ENCODE results near the gene LILRA6. TPM values are rescaled to one million over a fixed set of nuclear protein-coding genes. Genes with fewer than 3 reads are reported as not detected.
A peak's percentile ranks its signal among the peaks of the same experiment; 100 is the strongest.
"Not testable (repeated sequence)": the region's sequence is repeated elsewhere in the genome, so short reads cannot be mapped to it uniquely, and the experiment has no call there.

Gene LILRA6
- total RNA-seq, 1 donor: 16.9 TPM

DNA sequence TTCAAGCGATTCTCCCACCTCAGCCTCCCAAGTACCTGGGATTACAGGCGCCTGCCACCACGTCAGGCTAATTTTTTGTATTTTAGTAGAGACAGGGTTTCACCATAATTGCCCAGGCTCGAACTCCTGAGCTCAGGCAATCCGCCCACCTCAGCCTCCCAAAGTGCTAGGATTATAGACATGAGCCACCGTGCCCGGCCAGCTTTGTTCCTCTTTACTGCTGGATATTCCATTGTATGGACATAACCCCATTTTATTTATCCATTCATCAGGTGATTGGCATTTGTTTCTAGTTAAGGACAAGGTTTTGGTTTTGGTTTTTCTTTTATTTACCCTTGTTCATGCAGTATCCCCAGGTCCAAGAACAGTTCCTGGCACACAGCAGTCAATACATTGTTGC lies 46.1 kb downstream of the LILRA6 start:
- Histone ChIP-seq H3K4me1 (ENCODE audit: insufficient read depth, low read length) (peaks cover 29% of the 10 kb centered on the region), H3K4me3 (ENCODE audit: low read length) (no peak overlapping the region), H3K9me3 (ENCODE audit: low read depth, low read length) (no peaks in the 10 kb centered on the region), H3K27me3 (ENCODE audit: insufficient read depth, low read length) (no peaks in the 10 kb centered on the region)

GRCh38 chr19:54194463-54194862 lies 48.1 kb downstream of the LILRA6 start:
- H3K4me3 ChIP-seq (ENCODE audit: low read length); H3K9me3 ChIP-seq (ENCODE audit: low read depth, low read length); H3K27me3 ChIP-seq (ENCODE audit: insufficient read depth, low read length): not testable (repeated sequence)
- peaks cover 18% of the 10 kb centered on the region for H3K4me1 ChIP-seq (ENCODE audit: insufficient read depth, low read length)

- Histone ChIP-seq H3K27me3 (ENCODE audit: insufficient read depth, low read length) (no peaks in the 10 kb centered on the region), H3K4me1 (ENCODE audit: insufficient read depth, low read length) (peaks cover 25% of the 10 kb centered on the region), H3K4me3 (ENCODE audit: low read length) (no peak overlapping the region), H3K9me3 (ENCODE audit: low read depth, low read length) (no peaks in the 10 kb centered on the region)
These were observed 49.6 kb downstream of the LILRA6 start for GRCh38 chr19:54193011-54193410.

DNA sequence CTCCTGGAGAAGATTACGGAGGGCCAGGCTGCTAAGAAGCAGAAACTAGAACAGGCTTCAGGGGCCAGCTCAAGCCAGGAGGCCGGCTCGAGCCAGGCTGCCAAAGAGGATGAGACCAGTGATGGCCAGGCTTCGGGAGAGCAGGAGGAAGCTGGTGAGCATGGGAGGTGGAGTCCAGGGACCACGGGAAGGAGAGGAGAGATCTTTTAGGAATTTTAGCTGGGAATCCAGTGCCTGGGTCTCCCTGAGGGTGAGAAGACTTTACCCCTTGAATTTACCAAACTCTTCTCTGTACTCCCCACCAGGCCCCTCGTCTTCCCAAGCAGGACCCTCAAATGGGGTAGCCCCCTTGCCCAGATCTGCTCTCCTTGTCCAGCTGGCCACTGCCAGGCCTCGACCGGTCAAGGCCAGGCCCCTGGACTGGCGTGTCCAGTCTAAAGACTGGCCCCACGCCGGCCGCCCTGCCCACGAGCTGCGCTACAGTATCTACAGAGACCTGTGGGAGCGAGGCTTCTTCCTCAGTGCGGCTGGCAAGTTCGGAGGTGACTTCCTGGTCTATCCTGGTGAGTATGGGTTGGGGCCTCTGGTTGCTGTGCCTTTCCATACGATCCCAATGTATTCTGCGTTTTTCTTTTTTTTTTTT lies 50.7 kb downstream of the LILRA6 start:
- H3K4me3 ChIP-seq (ENCODE audit: low read length): peak overlapping the region; percentile 78
- H3K4me1 ChIP-seq (ENCODE audit: insufficient read depth, low read length): peaks cover 35% of the 10 kb centered on the region
- no peaks in the 10 kb centered on the region for H3K27me3 ChIP-seq (ENCODE audit: insufficient read depth, low read length)
- no peaks in the 10 kb centered on the region for H3K9me3 ChIP-seq (ENCODE audit: low read depth, low read length)

DNA sequence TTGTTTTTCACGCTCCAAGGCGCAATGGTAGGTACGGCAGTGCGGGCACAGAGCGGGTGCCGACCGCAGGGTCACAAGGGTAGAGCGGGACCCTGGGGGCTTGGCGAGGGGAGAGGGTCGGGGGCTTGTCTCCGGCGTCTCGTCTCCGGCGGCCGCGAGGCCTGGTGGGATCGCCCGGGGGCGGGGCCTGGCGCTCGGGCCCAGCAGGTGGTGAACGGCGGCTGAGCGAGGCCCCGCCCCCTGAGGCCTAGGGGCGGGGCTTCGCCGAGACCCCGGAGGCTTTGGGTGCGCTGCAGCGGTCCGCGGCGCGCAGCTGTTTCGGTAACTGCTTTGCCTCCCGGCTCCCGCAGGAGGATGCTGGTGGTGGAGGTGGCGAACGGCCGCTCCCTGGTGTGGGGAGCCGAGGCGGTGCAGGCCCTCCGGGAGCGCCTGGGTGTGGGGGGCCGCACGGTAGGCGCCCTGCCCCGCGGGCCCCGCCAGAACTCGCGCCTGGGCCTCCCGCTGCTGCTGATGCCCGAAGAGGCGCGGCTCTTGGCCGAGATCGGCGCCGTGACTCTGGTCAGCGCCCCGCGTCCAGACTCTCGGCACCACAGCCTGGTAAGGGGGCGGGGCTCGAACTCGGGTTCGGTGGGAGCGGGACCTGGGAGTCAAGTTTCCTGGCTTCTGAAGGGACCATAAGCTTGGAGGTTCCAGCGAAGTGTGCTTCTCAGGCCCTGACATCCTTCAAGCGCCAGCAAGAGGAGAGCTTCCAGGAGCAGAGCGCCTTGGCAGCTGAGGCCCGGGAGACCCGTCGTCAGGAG lies 51.4 kb downstream of the LILRA6 start, which contains the start of gene TSEN34:
TSEN34 (plus strand) TSS at position 298 of the 800 bp plus-strand sequence; CDS start at position 355, 57 bp downstream.
- Histone ChIP-seq H3K9me3 (ENCODE audit: low read depth, low read length) (no peaks in the 10 kb centered on the region), H3K27me3 (ENCODE audit: insufficient read depth, low read length) (no peaks in the 10 kb centered on the region), H3K4me3 (ENCODE audit: low read length) (peak within 1 kb of the TSS; percentile 78), H3K4me1 (ENCODE audit: insufficient read depth, low read length) (peaks cover 37% of the 10 kb centered on the region)

DNA sequence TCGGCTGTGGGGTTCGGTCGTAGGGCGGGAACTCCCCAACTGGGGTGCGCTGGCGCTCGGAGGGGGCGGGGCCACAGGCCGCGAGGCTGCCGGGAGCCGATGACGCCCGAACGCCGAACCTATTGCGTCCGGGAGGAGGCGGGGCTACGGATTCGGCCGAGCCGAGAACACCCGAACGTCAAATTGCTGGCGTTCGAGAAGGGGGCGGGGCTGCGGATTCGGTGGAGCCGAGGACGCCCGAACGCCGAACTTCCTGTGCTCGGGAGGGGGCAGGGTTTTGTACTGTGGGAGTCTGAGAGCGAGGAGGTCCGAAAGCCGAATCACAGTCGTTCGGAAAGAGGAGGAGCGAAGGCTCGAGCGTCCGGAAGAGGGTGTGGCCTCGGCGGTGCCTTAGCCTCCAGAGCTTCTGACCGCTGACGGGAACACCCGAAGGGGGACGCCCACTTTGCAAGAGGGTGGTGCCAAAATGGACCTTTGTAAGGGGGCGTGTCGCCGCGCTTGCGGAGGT lies 52.0 kb downstream of the LILRA6 start:
- H3K27me3 ChIP-seq (ENCODE audit: insufficient read depth, low read length): no peaks in the 10 kb centered on the region
- no peaks in the 10 kb centered on the region for H3K9me3 ChIP-seq (ENCODE audit: low read depth, low read length)
- peaks cover 37% of the 10 kb centered on the region for H3K4me1 ChIP-seq (ENCODE audit: insufficient read depth, low read length)
- H3K4me3 ChIP-seq (ENCODE audit: low read length): peak overlapping the region; percentile 78

GRCh38 chr19:54189735-54190502 lies 52.7 kb downstream of the LILRA6 start:
- Histone ChIP-seq H3K4me3 (ENCODE audit: low read length) (peak overlapping the region; percentile 78), H3K27me3 (ENCODE audit: insufficient read depth, low read length) (no peaks in the 10 kb centered on the region), H3K4me1 (ENCODE audit: insufficient read depth, low read length) (peaks cover 37% of the 10 kb centered on the region), H3K9me3 (ENCODE audit: low read depth, low read length) (no peaks in the 10 kb centered on the region)

- H3K4me3 ChIP-seq (ENCODE audit: low read length): peak within 1 kb of the TSS; percentile 78
- H3K27me3 ChIP-seq (ENCODE audit: insufficient read depth, low read length): no peaks in the 10 kb centered on the region
- H3K4me1 ChIP-seq (ENCODE audit: insufficient read depth, low read length): peaks cover 37% of the 10 kb centered on the region
- no peaks in the 10 kb centered on the region for H3K9me3 ChIP-seq (ENCODE audit: low read depth, low read length)
These were observed 53.4 kb downstream of the LILRA6 start, which contains the start of gene MBOAT7 for GRCh38 chr19:54189145-54189734. MBOAT7 (minus strand) TSS chr19:54189580; CDS start chr19:54188508, 1,072 bp downstream.

DNA sequence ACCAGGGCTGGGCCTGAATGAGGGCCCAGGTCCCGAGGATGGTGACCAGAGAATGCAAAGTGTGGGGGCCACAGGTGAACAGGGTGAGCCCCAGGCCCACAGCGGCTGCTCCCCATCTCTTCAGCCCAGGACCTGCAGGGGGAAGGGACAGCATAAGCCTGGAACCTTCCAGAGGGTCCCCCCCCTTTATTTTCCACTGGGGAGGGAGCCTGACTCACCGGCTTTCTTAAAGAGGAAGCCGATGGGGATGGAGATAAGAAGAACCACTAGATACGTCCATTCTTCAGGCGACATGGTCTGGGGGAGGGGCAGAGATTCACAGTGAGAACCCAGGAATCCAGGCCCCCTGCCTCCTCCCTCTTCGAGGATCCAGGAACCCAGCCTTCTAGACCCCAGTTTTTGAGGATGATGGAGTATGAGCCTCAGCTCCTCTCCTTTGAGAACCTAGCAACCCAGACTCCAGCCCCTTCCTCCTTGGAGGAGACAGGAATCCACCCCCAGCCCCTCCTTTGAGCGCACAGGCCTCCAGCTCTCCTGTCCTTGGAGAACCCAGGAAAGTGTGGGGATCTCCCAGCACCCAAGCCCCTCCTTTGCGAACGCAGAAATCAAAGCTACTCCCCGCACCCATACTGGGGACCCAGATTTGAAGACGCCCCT lies 54.2 kb downstream of the LILRA6 start:
- Histone ChIP-seq H3K4me3 (ENCODE audit: low read length) (peak overlapping the region; percentile 78), H3K4me1 (ENCODE audit: insufficient read depth, low read length) (peaks cover 37% of the 10 kb centered on the region), H3K9me3 (ENCODE audit: low read depth, low read length) (no peaks in the 10 kb centered on the region), H3K27me3 (ENCODE audit: insufficient read depth, low read length) (no peaks in the 10 kb centered on the region)

GRCh38 chr19:54186934-54187381 lies 55.6 kb downstream of the LILRA6 start:
- no peak overlapping the region for H3K4me3 ChIP-seq (ENCODE audit: low read length)
- H3K27me3 ChIP-seq (ENCODE audit: insufficient read depth, low read length): no peaks in the 10 kb centered on the region
- H3K9me3 ChIP-seq (ENCODE audit: low read depth, low read length): no peaks in the 10 kb centered on the region
- H3K4me1 ChIP-seq (ENCODE audit: insufficient read depth, low read length): peaks cover 26% of the 10 kb centered on the region

Other genes with a start within 250 kb of the LILRA6 start
- 12.4 TPM for gene VSTM1, start 178.9 kb downstream of the LILRA6 start, total RNA-seq
- gene TARM1, start 161.4 kb downstream of the LILRA6 start, total RNA-seq: 0.21 TPM
- 8.7 TPM for gene OSCAR, start 142.0 kb downstream of the LILRA6 start, total RNA-seq
- gene NDUFA3, start 139.9 kb downstream of the LILRA6 start, total RNA-seq: 6.9 TPM
- gene TFPT, start 127.1 kb downstream of the LILRA6 start, total RNA-seq: 5.7 TPM
- 27.8 TPM for gene PRPF31, start 127.0 kb downstream of the LILRA6 start, total RNA-seq
- 8.1 TPM for gene CNOT3, start 105.0 kb downstream of the LILRA6 start, total RNA-seq
- 11.9 TPM for gene LENG1, start 83.1 kb downstream of the LILRA6 start, total RNA-seq
- 0.31 TPM for gene TMC4, start 69.6 kb downstream of the LILRA6 start, total RNA-seq
- gene MBOAT7, start 53.2 kb downstream of the LILRA6 start, total RNA-seq: 30.3 TPM
- gene TSEN34, start 51.5 kb downstream of the LILRA6 start, total RNA-seq: 15.5 TPM
- gene RPS9, start 41.9 kb downstream of the LILRA6 start, total RNA-seq: 2,589 TPM
- gene LILRB3, start 19.8 kb downstream of the LILRA6 start, total RNA-seq: 51.4 TPM
- gene LILRB5, start 14.5 kb upstream of the LILRA6 start, total RNA-seq: 0.10 TPM
- 27.3 TPM for gene LILRB2, start 38.3 kb upstream of the LILRA6 start, total RNA-seq
- gene LILRA5, start 70.4 kb upstream of the LILRA6 start, total RNA-seq: 191 TPM
- gene LILRA4, start 96.4 kb upstream of the LILRA6 start, total RNA-seq: 4.0 TPM
- 40.7 TPM for gene LAIR1, start 122.1 kb upstream of the LILRA6 start, total RNA-seq
- 0.31 TPM for gene TTYH1, start 172.7 kb upstream of the LILRA6 start, total RNA-seq
- gene LENG8, start 206.4 kb upstream of the LILRA6 start, total RNA-seq: 123 TPM
- gene LENG9, start 221.0 kb upstream of the LILRA6 start, total RNA-seq: 3.3 TPM
- gene CDC42EP5, start 230.5 kb upstream of the LILRA6 start, total RNA-seq: not detected